K562 (cell line): Measurements from ENCODE around the gene FGFBP3. TPM values are rescaled to one million over a fixed set of nuclear protein-coding genes. Genes with fewer than 3 reads are reported as not detected.

Source experiments
- ELF1 ChIP-seq: fragments of 200-800 bp; sonication (Bioruptor generic); IDR thresholded peaks from 2 replicates; pipeline ENCODE4 v1.6.1; 2016; ENCODE audit warnings: missing genetic modification characterization, missing compliant biosample characterization
- FOXK2 ChIP-seq, 2 experiments: fragments of 450-650 bp; IDR thresholded peaks in 1 of 2; conservative IDR thresholded peaks in 1 of 2; 2 replicates each; pipeline ENCODE4 v1.6.1; 2016; ENCODE audit warnings: low read depth in 2 of 2, mild to moderate bottlenecking in 1 of 2
- GABPB1 ChIP-seq: sonication (generic); formaldehyde crosslinking; IDR thresholded peaks from 2 replicates; pipeline ENCODE4 v1.8.0; 2022; ENCODE audit warnings: mild to moderate bottlenecking, missing genetic modification reagents
- HCFC1 ChIP-seq: IDR thresholded peaks from 2 replicates; pipeline ENCODE4 v1.6.1; 2012; ENCODE audit warnings: low read depth, low read length, improper control_type of control experiment
- KAT8 ChIP-seq: fragments of 450-650 bp; IDR thresholded peaks from 2 replicates; pipeline ENCODE4 v1.6.1; 2016; ENCODE audit warnings: low read depth, mild to moderate bottlenecking
- KLF16 ChIP-seq: IDR thresholded peaks from 2 replicates; pipeline ENCODE4 v1.6.1; 2016; ENCODE audit warnings: antibody characterized with exemption
- NR1H2 ChIP-seq: sonication (generic); formaldehyde crosslinking; IDR thresholded peaks from 2 replicates; pipeline ENCODE4 v1.4.0; 2020; ENCODE audit warnings: mild to moderate bottlenecking, missing genetic modification reagents
- RFX1 ChIP-seq: fragments of 450-650 bp; IDR thresholded peaks from 2 replicates; pipeline ENCODE4 v1.6.1; 2016; ENCODE audit warnings: mild to moderate bottlenecking, moderate library complexity
- SMAD2 ChIP-seq: fragments of 150-350 bp; IDR thresholded peaks from 2 replicates; pipeline ENCODE4 v1.6.1; 2014; ENCODE audit warnings: low read depth, mild to moderate bottlenecking, low read length
- SMARCE1 ChIP-seq: fragments of 450-650 bp; IDR thresholded peaks from 2 replicates; pipeline ENCODE4 v1.7.1; 2016; ENCODE audit warnings: mild to moderate bottlenecking
- TAF1 ChIP-seq: IDR thresholded peaks from 2 replicates; pipeline ENCODE4 v1.6.1; 2011; ENCODE audit warnings: mild to moderate bottlenecking, low read length, moderate library complexity; ENCODE audit not compliant: insufficient read depth, control insufficient read depth, severe bottlenecking; ENCODE audit errors: extremely low read depth
- TBP ChIP-seq: optimal IDR thresholded peaks from 2 replicates; pipeline ENCODE3; 2011; ENCODE audit warnings: low read depth, low read length, improper control_type of control experiment
- ZFP1 ChIP-seq: fragments of 450-650 bp; formaldehyde crosslinking; IDR thresholded peaks from 2 replicates; pipeline ENCODE4 v1.4.0; 2020; ENCODE audit warnings: mild to moderate bottlenecking, mixed read lengths
- ZNF184 ChIP-seq: sonication (generic); formaldehyde crosslinking; IDR thresholded peaks from 2 replicates; pipeline ENCODE4 v1.5.0; 2020; ENCODE audit warnings: missing genetic modification reagents
- ZNF197 ChIP-seq: fragments of 200-800 bp; sonication (Bioruptor generic); IDR thresholded peaks from 2 replicates; pipeline ENCODE4 v1.6.1; 2016; ENCODE audit warnings: low read depth, missing genetic modification characterization, missing compliant biosample characterization
- ZNF316 ChIP-seq: fragments of 450-650 bp; IDR thresholded peaks from 2 replicates; pipeline ENCODE4 v1.6.1; 2016
- polyA plus RNA-seq, 8 experiments: library from polyadenylated mRNA; depleted of rRNA in 4 of 8; stranded (reverse) in 5 of 8; unstranded in 3 of 8; fragments of >200 nt; fragmentation: Nextera tagmentation in 2 of 8; fragmentation: Illumina TruSeq in 1 of 8; extraction: Ambion mirVana in 2 of 8; extraction: Trizol in 1 of 8; gene quantifications; 2 replicates each; pipeline versions ENCODE4 v1.2.1 to v1.2.3, GENCODE V29; 2011 to 2014; ENCODE audit warnings: inconsistent platforms in 1 of 8, missing spikeins in 1 of 8
- total RNA-seq, 7 experiments: library from RNA; depleted of rRNA in 6 of 7; stranded (reverse); fragments of >200 nt in 6 of 7; fragmentation: Illumina TruSeq in 2 of 7; extraction: Trizol in 2 of 7; gene quantifications; 2 replicates each; pipeline versions ENCODE4 v1.2.1 to v1.2.3, GENCODE V29; 2011 to 2021; ENCODE audit warnings: low replicate concordance in 1 of 7
- TF ChIP-seq, protein P1 (sequence below), 2 experiments: IDR thresholded peaks; 2 replicates each; pipeline ENCODE4 v1.6.1; 2011; ENCODE audit warnings: borderline replicate concordance in 1 of 2, control low read depth in 1 of 2, low read depth in 1 of 2, low read length in 1 of 2, mild to moderate bottlenecking in 1 of 2, mixed read lengths in 1 of 2, moderate library complexity in 1 of 2; ENCODE audit not compliant: insufficient read depth in 1 of 2, insufficient read length in 1 of 2, poor library complexity in 1 of 2, severe bottlenecking in 1 of 2; ENCODE audit errors: extremely low read depth in 1 of 2
- TF ChIP-seq, protein P2 (sequence below): fragments of 250-450 bp; sonication (Bioruptor Pico); IDR thresholded peaks from 2 replicates; pipeline ENCODE4 v1.4.0; 2020; ENCODE audit warnings: mild to moderate bottlenecking
- TF ChIP-seq, protein P3 (sequence below): IDR thresholded peaks from 2 replicates; pipeline ENCODE4 v1.6.1; 2011; ENCODE audit warnings: borderline replicate concordance, low read depth, mild to moderate bottlenecking, moderate library complexity, low read length; ENCODE audit not compliant: insufficient read depth, poor library complexity, severe bottlenecking
- TF ChIP-seq, protein P4 (sequence below): fragments of 450-650 bp; formaldehyde crosslinking; IDR thresholded peaks from 2 replicates; pipeline ENCODE4 v1.4.0; 2022; ENCODE audit warnings: mild to moderate bottlenecking, moderate library complexity
- TF ChIP-seq, protein P5 (sequence below): fragments of 200-800 bp; sonication (Bioruptor generic); IDR thresholded peaks from 2 replicates; pipeline ENCODE4 v1.6.1; 2017; ENCODE audit warnings: missing genetic modification characterization, missing compliant biosample characterization

The FGFBP3 gene
- total and polyA plus RNA-seq, 9 of the 15 experiments (the other 6 are each of a cell fraction or from before 2014, with no cell fraction given), result 0.58 to 3.0 (median 1.5) TPM

DNA sequence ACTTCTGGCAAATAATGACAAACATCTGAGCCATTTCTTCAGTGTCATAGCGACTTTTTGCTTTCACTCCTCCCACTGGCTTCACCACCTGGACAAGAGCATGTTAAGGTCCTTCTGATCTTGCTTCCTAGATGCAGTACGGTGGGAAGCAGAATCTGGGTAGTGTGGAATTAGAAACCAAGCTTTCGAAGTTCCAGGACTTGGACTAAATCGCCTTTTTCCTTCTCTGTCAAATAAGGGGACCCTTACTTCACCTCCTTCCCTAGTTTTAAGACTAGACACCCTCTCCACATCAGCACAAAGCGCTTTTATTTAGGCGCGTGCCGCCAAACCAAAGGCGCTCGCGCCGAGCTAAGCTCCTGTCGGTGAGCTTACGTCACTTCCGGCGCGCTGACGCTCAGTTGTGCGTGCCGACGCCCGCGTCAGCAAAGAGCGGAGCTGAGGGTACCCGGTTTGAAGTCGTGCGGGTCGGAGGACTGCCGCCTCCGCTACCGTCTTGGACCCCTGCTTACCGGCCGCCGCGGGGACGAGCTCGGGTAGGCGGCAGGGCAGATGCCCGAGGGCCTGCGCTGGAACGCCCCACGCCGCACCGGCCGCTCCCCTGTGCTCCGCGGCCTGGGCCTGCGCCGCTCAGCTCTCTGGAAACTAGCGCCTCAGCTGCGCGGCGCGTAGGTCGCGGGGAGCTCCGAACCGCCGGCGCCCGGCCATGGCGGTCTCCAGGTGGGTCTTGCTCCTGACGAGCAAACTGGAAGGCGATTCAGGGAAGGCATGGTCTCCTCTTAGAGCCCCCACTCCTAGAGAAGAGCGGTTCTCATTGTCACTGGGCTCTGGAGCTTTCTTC lies 14.3 kb upstream of the FGFBP3 start, which contains the start of gene BTAF1 (continued):
- no peak for TF ChIP-seq KAT8
- no peak for TF ChIP-seq ZNF184 (CRISPR knock-in tag)
- TF ChIP-seq HCFC1, result peak; percentile 71
- TF ChIP-seq, protein P1, sequence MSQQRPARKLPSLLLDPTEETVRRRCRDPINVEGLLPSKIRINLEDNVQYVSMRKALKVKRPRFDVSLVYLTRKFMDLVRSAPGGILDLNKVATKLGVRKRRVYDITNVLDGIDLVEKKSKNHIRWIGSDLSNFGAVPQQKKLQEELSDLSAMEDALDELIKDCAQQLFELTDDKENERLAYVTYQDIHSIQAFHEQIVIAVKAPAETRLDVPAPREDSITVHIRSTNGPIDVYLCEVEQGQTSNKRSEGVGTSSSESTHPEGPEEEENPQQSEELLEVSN (IDR thresholded peaks at IDR 0.05; ENCODE audit: borderline replicate concordance in 1 of 2, extremely low read depth in 1 of 2, insufficient read depth in 1 of 2, insufficient read length in 1 of 2, low read depth in 1 of 2, low read length in 1 of 2, poor library complexity in 1 of 2, severe bottlenecking in 1 of 2), result peak; percentile 21 to 87
- TF ChIP-seq, protein P2, sequence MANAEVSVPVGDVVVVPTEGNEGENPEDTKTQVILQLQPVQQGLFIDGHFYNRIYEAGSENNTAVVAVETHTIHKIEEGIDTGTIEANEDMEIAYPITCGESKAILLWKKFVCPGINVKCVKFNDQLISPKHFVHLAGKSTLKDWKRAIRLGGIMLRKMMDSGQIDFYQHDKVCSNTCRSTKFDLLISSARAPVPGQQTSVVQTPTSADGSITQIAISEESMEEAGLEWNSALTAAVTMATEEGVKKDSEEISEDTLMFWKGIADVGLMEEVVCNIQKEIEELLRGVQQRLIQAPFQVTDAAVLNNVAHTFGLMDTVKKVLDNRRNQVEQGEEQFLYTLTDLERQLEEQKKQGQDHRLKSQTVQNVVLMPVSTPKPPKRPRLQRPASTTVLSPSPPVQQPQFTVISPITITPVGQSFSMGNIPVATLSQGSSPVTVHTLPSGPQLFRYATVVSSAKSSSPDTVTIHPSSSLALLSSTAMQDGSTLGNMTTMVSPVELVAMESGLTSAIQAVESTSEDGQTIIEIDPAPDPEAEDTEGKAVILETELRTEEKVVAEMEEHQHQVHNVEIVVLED (CRISPR knock-in tag), result peak; percentile 95
- TF ChIP-seq TAF1, result peak; percentile 75
- TF ChIP-seq FOXK2 (conservative IDR thresholded peaks at IDR 0.05 in 1 of 2, IDR thresholded peaks at IDR 0.05 in 1 of 2; ENCODE audit: low read depth in 2 of 2), result no peak
- no peak for TF ChIP-seq NR1H2 (CRISPR knock-in tag)
- TF ChIP-seq KLF16, result no peak
- no peak for TF ChIP-seq ZFP1 (CRISPR knock-in tag)
- 0 out of 2 replicates have a peak, but pooled peaks have one; percentile 39 for TF ChIP-seq ELF1
- TF ChIP-seq SMAD2, result no peak
- no peak for TF ChIP-seq ZNF197
- TF ChIP-seq SMARCE1, result no peak
- peak; percentile 97 for TF ChIP-seq GABPB1
- TF ChIP-seq, protein P3, sequence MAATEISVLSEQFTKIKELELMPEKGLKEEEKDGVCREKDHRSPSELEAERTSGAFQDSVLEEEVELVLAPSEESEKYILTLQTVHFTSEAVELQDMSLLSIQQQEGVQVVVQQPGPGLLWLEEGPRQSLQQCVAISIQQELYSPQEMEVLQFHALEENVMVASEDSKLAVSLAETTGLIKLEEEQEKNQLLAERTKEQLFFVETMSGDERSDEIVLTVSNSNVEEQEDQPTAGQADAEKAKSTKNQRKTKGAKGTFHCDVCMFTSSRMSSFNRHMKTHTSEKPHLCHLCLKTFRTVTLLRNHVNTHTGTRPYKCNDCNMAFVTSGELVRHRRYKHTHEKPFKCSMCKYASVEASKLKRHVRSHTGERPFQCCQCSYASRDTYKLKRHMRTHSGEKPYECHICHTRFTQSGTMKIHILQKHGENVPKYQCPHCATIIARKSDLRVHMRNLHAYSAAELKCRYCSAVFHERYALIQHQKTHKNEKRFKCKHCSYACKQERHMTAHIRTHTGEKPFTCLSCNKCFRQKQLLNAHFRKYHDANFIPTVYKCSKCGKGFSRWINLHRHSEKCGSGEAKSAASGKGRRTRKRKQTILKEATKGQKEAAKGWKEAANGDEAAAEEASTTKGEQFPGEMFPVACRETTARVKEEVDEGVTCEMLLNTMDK, result no peak
- no peak for TF ChIP-seq RFX1
- TF ChIP-seq, protein P4, sequence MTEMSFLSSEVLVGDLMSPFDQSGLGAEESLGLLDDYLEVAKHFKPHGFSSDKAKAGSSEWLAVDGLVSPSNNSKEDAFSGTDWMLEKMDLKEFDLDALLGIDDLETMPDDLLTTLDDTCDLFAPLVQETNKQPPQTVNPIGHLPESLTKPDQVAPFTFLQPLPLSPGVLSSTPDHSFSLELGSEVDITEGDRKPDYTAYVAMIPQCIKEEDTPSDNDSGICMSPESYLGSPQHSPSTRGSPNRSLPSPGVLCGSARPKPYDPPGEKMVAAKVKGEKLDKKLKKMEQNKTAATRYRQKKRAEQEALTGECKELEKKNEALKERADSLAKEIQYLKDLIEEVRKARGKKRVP (CRISPR knock-in tag), result no peak
- TF ChIP-seq, protein P5, sequence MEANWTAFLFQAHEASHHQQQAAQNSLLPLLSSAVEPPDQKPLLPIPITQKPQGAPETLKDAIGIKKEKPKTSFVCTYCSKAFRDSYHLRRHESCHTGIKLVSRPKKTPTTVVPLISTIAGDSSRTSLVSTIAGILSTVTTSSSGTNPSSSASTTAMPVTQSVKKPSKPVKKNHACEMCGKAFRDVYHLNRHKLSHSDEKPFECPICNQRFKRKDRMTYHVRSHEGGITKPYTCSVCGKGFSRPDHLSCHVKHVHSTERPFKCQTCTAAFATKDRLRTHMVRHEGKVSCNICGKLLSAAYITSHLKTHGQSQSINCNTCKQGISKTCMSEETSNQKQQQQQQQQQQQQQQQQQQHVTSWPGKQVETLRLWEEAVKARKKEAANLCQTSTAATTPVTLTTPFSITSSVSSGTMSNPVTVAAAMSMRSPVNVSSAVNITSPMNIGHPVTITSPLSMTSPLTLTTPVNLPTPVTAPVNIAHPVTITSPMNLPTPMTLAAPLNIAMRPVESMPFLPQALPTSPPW (CRISPR knock-in tag), result peak; percentile 9; the same call in 1 of the 2 replicates
- peak; percentile 72 for TF ChIP-seq TBP
- TF ChIP-seq ZNF316, result no peak
